Ovary (tissue), 9 donors: ENCODE data around the gene MYO5B. TPM values are rescaled to one million over a fixed set of nuclear protein-coding genes. Genes with fewer than 3 reads are reported as not detected.

Experiments
- DNase-seq, 5 donors: peaks; one replicate each; pipeline ENCODE4 v3.0.0-alpha.2; 2019 to 2020
- H3K27ac ChIP-seq, 2 donors: fragments of 200-600 bp; one replicate each; pipeline versions ENCODE4 v1.5.1 to v1.8.0; 2019 to 2022
- H3K27me3 ChIP-seq: fragments of 200-600 bp; one replicate; pipeline ENCODE4 v1.8.0; 2022
- H3K36me3 ChIP-seq: fragments of 200-600 bp; sonication (generic); one replicate; pipeline ENCODE4 v1.5.1; 2019
- H3K4me1 ChIP-seq: one replicate; pipeline ENCODE4 v1.8.1; 2013; ENCODE audit warnings: mild to moderate bottlenecking, moderate library complexity; ENCODE audit not compliant: insufficient read depth
- H3K4me3 ChIP-seq: fragments of 200-600 bp; sonication (generic); one replicate; pipeline ENCODE4 v1.5.1; 2017
- H3K9me3 ChIP-seq, 2 donors: fragments of 200-600 bp in 1 of 2; sonication (generic) in 1 of 2; one replicate each; pipeline versions ENCODE4 v1.5.1 to v1.8.1; 2013 to 2019; ENCODE audit warnings: mild to moderate bottlenecking in 1 of 2, moderate library complexity in 1 of 2
- EP300 ChIP-seq: sonication (generic); formaldehyde crosslinking; IDR thresholded peaks from one replicate; pipeline ENCODE4 v1.6.1; 2017; ENCODE audit warnings: antibody characterized with exemption
- POLR2A ChIP-seq: fragments of 450-650 bp; IDR thresholded peaks from one replicate; pipeline ENCODE4 v1.6.1; 2017; ENCODE audit warnings: antibody characterized with exemption, mild to moderate bottlenecking, moderate library complexity
- WGBS, 3 donors: extraction: QIAGEN DNeasy Blood & Tissue Kit in 1 of 3; methylation state at CpG; one replicate each; pipeline versions ENCODE4 v1.1.5 to v1.1.7; 2013 to 2017; 5-methylcytosine and 5-hydroxymethylcytosine counted together
- intact Hi-C, 4 donors: fragments of 100-400 bp; cut with DNase I; formaldehyde crosslinking; loops; one replicate each; pipeline versions ENCODE4 v1.11.0 to v1.15.1; 2022 to 2023
- polyA plus RNA-seq, 2 donors: library from polyadenylated mRNA; stranded (reverse); fragments of 200-250 nt in 1 of 2; fragments of 350-450 nt in 1 of 2; fragmentation: Illumina TruSeq in 1 of 2; extraction: RNeasy Lipid Tissue Mini Kit (QIAGEN cat#74804) in 1 of 2; gene quantifications; one replicate each; pipeline ENCODE4 v1.2.3, GENCODE V29; 2013 to 2014
- total RNA-seq, 7 donors: library from RNA; depleted of rRNA in 2 of 7; stranded (reverse); fragments of >200 nt in 2 of 7; fragmentation: NEBNext Ultra II Directional in 3 of 7; extraction: Animal tissue kit (Norgen Biotek cat#: 25700) in 3 of 7; gene quantifications; one replicate each; pipeline versions ENCODE4 v1.1.0 to v1.2.4, GENCODE V29; 2016 to 2023
- TF ChIP-seq, protein P1 (sequence below), 3 donors: fragments of 450-650 bp in 2 of 3; fragments of 200-600 bp in 1 of 3; IDR thresholded peaks; one replicate each; pipeline versions ENCODE4 v1.5.1 to v1.8.0; 2016 to 2022; ENCODE audit warnings: antibody characterized with exemption in 3 of 3, mild to moderate bottlenecking in 1 of 3
- donor health status: DM: no; HTN: no; CAD: no; lungs with moderate emphysema.
- donor health status: DM: no; HTN: no; CAD: no.
- donor health status: Bipolar disorder and iron deficiency.
- donor health status: DM: yes; HTN: yes; CAD: no.
- donor health status: DM: no; HTN: no; CAD: no.
- donor health status: DM: yes; HTN: yes; CAD: no.

The MYO5B gene
- total and polyA plus RNA-seq, 9 donors, result 0.25 to 25.5 (median 1.5) TPM

DNA sequence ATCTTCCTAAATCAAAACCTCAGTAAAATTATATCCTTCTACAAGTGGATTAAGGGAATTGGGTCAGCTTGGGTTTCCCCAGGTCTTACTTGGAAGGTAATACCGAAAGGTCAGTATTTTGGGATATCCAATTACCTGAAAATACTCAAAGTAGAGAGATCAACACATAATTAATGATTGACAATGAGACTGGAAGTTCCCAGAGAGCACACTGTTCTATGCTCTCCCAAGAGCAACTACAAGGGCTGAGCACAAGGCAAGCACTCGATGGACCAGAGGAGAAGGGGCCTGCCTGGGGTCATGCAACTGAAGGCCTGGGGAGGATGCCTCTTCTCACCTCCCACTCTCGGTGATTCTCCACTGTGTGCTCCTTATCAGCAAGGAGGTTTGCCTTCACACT, 222.4 kb downstream of the MYO5B start:
- WGBS, 3 donors, result 55 to 83% (median 57%) methylated on average over 3 of the region's 3 CpGs
- intact Hi-C loops, result no loop called here
- H3K4me3 ChIP-seq, result no peak overlapping the region
- H3K27ac ChIP-seq, result no peak overlapping the region
- DNase-seq, result no peak
- H3K36me3 ChIP-seq, result no peaks in the 10 kb centered on the region
- no peaks in the 10 kb centered on the region for H3K9me3 ChIP-seq
- no peaks in the 10 kb centered on the region for H3K27me3 ChIP-seq
- no peaks in the 10 kb centered on the region for H3K4me1 ChIP-seq
- no peak for TF ChIP-seq EP300
- no peak for TF ChIP-seq POLR2A
- TF ChIP-seq, protein P1, sequence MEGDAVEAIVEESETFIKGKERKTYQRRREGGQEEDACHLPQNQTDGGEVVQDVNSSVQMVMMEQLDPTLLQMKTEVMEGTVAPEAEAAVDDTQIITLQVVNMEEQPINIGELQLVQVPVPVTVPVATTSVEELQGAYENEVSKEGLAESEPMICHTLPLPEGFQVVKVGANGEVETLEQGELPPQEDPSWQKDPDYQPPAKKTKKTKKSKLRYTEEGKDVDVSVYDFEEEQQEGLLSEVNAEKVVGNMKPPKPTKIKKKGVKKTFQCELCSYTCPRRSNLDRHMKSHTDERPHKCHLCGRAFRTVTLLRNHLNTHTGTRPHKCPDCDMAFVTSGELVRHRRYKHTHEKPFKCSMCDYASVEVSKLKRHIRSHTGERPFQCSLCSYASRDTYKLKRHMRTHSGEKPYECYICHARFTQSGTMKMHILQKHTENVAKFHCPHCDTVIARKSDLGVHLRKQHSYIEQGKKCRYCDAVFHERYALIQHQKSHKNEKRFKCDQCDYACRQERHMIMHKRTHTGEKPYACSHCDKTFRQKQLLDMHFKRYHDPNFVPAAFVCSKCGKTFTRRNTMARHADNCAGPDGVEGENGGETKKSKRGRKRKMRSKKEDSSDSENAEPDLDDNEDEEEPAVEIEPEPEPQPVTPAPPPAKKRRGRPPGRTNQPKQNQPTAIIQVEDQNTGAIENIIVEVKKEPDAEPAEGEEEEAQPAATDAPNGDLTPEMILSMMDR (IDR thresholded peaks at IDR 0.05), result no peak

DNA sequence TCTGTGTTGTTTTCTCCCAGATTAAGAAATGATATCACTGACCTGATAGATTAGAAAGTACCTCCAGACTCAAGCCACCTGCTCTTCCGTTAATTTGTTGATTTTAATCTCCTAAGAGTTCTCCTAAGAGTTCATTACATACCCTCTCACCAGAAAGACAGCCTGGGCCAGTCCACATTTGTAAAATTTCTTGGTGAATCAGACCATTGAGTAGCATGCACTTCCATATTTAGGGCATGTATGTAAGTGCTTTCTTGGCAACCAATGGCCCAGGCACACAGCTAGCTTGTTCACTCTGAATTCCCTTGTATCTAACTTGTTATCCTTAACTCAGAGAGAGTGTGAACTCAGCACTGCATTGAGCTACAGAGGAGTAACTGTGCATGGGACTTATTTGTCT, 223.5 kb downstream of the MYO5B start:
- Histone ChIP-seq H3K27me3 (no peaks in the 10 kb centered on the region), H3K4me3 (no peak overlapping the region), H3K4me1 (no peaks in the 10 kb centered on the region), H3K36me3 (no peaks in the 10 kb centered on the region), H3K9me3 (no peaks in the 10 kb centered on the region), H3K27ac (no peak overlapping the region)
- TF ChIP-seq POLR2A (no peak), EP300 (no peak)
- DNase-seq, result no peak
- 59 to 75% (median 63%) methylated on average over 1 of the region's 1 CpG for WGBS, 3 donors
- intact Hi-C loops, result no loop called here

DNA sequence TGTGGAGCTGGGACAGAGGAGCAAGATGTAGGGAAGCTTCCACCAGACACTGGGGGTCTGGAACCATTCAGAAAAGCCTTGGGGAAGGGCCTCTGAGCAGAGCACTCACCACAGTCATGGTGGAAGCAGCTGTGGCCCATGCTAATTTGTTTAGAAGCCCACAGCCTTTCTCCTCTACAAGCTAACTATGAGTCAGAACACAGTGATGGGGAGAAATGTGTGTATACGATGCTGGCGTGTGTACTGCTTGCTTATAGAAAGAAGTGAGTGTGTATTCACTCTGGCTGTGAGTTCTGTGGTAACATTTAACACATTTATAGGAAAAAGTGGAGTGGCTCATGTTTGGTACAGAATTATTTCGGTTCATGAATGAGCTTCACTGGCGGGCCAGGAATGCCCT, 224.6 kb downstream of the MYO5B start:
- 87 to 97% (median 92%) methylated on average over 4 of the region's 4 CpGs for WGBS, 3 donors
- TF ChIP-seq EP300 (no peak), POLR2A (no peak)
- TF ChIP-seq, protein P1 (IDR thresholded peaks at IDR 0.05), result no peak
- intact Hi-C loops, result no loop called here
- no peak overlapping the region for H3K4me3 ChIP-seq
- no peak for DNase-seq
- H3K36me3 ChIP-seq, result no peaks in the 10 kb centered on the region
- no peaks in the 10 kb centered on the region for H3K27me3 ChIP-seq
- no peak overlapping the region for H3K27ac ChIP-seq
- no peaks in the 10 kb centered on the region for H3K4me1 ChIP-seq
- no peaks in the 10 kb centered on the region for H3K9me3 ChIP-seq

DNA sequence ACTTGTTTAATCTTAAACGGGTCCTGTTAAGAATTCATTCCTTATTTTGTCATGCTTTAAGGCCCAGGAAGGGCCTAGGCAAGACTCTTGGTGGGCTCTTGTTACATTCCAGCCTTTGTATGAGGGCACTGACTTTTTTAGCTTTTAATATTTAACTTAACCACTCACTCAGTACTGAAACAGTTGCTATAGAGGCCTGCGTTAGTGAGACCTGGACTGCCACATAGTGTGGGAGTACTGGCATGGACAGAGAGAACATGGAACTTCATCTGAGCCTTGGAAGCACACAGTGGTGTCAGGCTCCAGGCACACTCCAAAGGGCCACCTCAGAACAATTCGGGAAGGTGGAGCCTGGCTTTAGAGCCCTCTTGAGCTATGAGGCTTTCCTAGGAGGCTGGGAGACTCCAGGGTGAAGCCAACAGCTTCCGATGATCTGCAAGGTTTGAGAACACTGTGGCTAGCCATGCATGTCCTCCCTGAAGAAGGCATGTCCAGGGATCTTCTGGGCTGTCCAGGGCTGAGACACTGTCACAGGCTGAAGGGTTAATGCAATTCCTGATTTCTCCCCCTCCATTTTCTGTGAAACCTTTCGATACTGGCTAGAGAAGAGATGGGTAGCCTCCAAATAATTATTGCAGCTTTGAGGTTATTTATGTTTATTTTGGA, 226.2 kb downstream of the MYO5B start:
- Histone ChIP-seq H3K9me3 (no peaks in the 10 kb centered on the region), H3K27ac (no peak overlapping the region), H3K36me3 (no peaks in the 10 kb centered on the region), H3K27me3 (no peaks in the 10 kb centered on the region), H3K4me1 (no peaks in the 10 kb centered on the region), H3K4me3 (no peak overlapping the region)
- 67 to 73% (median 72%) methylated on average over 5 of the region's 5 CpGs for WGBS, 3 donors
- intact Hi-C loops, result no loop called here
- DNase-seq, result no peak
- TF ChIP-seq, protein P1 (IDR thresholded peaks at IDR 0.05), result no peak
- TF ChIP-seq EP300 (no peak), POLR2A (no peak)

DNA sequence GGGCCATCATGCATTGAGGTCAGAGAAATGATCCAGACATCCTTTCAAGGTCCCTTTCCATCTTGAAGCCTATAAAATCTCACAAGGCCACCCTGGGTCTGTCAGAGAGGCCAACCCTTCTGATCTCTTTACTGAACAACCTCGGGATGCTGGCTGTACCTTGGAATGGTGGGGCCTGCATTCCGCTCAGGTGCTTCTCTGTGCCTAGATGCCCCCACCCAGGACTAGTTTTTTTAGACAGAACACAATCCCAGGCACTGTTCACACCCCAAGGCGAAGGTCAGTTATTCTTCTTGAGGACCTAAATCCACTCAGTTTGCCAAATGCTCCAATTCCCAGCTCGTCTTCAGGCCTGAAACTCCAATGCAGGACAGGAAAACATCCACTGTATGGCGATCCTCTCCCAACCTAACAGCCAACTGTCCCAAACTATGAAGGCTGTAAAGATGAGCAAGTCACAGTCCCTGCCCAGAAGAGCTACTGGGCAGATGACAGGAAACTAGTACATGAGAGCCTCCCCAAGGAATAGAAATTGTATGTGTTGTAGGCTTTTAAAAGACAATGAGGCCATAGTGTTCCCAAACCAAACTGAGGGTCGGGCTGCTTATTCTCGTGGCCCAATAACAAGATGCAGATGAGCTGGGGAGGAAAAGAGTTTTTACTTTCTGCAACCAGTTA, 227.2 kb downstream of the MYO5B start:
- no peak for DNase-seq
- H3K9me3 ChIP-seq, result no peaks in the 10 kb centered on the region
- WGBS, 3 donors, result 80 to 85% (median 82%) methylated on average over 7 of the region's 7 CpGs
- H3K4me3 ChIP-seq, result no peak overlapping the region
- H3K4me1 ChIP-seq, result no peaks in the 10 kb centered on the region
- intact Hi-C loops, result no loop called here
- H3K27me3 ChIP-seq, result no peaks in the 10 kb centered on the region
- H3K27ac ChIP-seq, result no peak overlapping the region
- TF ChIP-seq POLR2A (no peak), EP300 (no peak)
- TF ChIP-seq, protein P1 (IDR thresholded peaks at IDR 0.05), result no peak
- H3K36me3 ChIP-seq, result no peaks in the 10 kb centered on the region
